Mucosa of descending colon (tissue), 3 donors: Measurements from ENCODE around the gene HSD11B2. TPM values are rescaled to one million over a fixed set of nuclear protein-coding genes. Genes with fewer than 3 reads are reported as not detected.

Source experiments
- ATAC-seq: fragments of 200-7000 bp; cut with Tn5 transposase; one replicate; pipeline ENCODE4 v1.9.1; 2020; ENCODE audit warnings: mild to moderate bottlenecking, moderate library complexity
- DNase-seq, 3 donors: peaks; one replicate each; pipeline ENCODE4 v3.0.0-alpha.2; 2020
- H3K36me3 ChIP-seq: fragments of 200-600 bp; one replicate; pipeline ENCODE4 v1.8.0; 2021; ENCODE audit warnings: low read depth, mild to moderate bottlenecking
- H3K4me1 ChIP-seq: fragments of 200-600 bp; one replicate; pipeline ENCODE4 v1.8.0; 2021; ENCODE audit warnings: low read depth, mild to moderate bottlenecking
- H3K4me3 ChIP-seq: fragments of 200-600 bp; one replicate; pipeline ENCODE4 v1.8.0; 2021; ENCODE audit warnings: mild to moderate bottlenecking
- H3K9me3 ChIP-seq: fragments of 200-600 bp; one replicate; pipeline ENCODE4 v1.8.0; 2021; ENCODE audit warnings: mild to moderate bottlenecking
- intact Hi-C, 2 donors: fragments of 100-400 bp; cut with DNase I in 1 of 2; cut with micrococcal nuclease in 1 of 2; formaldehyde crosslinking; loops; one replicate each; pipeline versions ENCODE4 v1.11.0 to v1.11.1; 2022; cut with DNase I, micrococcal nuclease
- total RNA-seq, 3 donors: library from RNA; stranded (reverse); fragmentation: NEBNext Ultra II Directional in 2 of 3; extraction: Animal tissue kit (Norgen Biotek cat#: 25700) in 2 of 3; gene quantifications; one replicate each; pipeline versions ENCODE4 v1.2.1 to v1.2.4, GENCODE V29; 2021 to 2023
- TF ChIP-seq, protein P1 (sequence below): fragments of 200-600 bp; IDR thresholded peaks from one replicate; pipeline ENCODE4 v1.8.0; 2022; ENCODE audit warnings: antibody characterized with exemption, mild to moderate bottlenecking
- donor health status: DM: no; HTN: no; CAD: no; lungs with moderate emphysema.
- donor health status: DM: no; HTN: no; CAD: no.
- donor health status: DM: no; HTN: yes; CAD: no.

The HSD11B2 gene
- total RNA-seq, 3 donors from 2014 or later, result 322 to 765 (median 646) TPM

DNA sequence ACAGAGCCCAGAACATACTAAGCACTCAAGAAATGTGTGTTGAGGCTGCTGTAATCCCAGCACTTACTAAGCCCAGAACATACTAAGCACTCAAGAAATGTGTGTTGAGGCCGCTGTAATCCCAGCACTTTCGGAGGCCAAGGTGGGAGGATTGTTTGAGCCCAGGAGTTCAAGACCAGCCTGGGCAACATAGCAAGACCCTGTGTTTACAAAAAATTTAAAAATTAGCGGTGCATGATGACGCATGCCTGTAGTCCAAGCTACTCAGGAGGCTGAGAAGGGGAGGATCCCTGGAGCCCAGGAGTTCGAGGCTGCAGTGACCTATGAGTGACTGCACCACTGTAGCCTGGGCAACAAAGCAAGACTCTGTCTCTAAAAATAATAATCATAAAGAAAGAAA, 7.9 kb upstream of the HSD11B2 start:
- ATAC-seq (no peak), DNase-seq (no peak)
- H3K9me3 ChIP-seq, result no peaks in the 10 kb centered on the region
- TF ChIP-seq, protein P1, sequence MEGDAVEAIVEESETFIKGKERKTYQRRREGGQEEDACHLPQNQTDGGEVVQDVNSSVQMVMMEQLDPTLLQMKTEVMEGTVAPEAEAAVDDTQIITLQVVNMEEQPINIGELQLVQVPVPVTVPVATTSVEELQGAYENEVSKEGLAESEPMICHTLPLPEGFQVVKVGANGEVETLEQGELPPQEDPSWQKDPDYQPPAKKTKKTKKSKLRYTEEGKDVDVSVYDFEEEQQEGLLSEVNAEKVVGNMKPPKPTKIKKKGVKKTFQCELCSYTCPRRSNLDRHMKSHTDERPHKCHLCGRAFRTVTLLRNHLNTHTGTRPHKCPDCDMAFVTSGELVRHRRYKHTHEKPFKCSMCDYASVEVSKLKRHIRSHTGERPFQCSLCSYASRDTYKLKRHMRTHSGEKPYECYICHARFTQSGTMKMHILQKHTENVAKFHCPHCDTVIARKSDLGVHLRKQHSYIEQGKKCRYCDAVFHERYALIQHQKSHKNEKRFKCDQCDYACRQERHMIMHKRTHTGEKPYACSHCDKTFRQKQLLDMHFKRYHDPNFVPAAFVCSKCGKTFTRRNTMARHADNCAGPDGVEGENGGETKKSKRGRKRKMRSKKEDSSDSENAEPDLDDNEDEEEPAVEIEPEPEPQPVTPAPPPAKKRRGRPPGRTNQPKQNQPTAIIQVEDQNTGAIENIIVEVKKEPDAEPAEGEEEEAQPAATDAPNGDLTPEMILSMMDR, result no peak
- no peak overlapping the region for H3K4me3 ChIP-seq
- peaks cover 2% of the 10 kb centered on the region for H3K4me1 ChIP-seq
- intact Hi-C loops, result no loop called here
- H3K36me3 ChIP-seq, result no peaks in the 10 kb centered on the region

DNA sequence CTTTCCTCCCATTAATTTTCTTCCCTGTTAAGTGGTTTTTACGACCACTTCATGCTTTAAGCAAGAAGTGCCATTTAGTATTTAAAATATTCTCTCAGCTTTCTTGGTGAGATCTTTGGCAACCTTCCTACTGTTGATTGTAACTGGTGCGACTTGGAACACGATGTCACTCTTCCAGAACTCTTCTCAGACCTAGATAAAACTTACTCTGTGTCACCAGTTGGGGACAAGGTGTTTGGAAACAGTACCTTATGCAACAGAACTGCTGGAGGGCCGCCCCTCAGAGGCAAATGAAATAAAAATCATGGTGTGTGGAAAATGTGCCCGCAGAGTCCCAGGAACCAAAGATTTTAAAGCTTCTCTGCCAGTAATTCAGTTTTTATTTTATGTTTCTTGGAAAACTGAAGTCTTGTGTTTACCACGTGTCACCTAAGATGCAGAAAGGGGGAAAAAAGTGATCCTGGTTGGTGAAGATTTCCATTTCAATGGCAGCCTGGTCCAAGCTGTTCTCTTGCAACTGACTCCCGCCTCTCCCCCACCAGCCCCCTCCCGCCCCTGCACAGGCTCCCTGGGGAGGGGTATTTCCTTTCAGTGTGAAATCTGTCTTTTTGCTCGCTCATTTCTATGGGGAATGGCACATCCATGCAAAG, 7.2 kb upstream of the HSD11B2 start:
- DNase-seq (no peak), ATAC-seq (no peak)
- H3K9me3 ChIP-seq, result no peaks in the 10 kb centered on the region
- no peaks in the 10 kb centered on the region for H3K36me3 ChIP-seq
- TF ChIP-seq, protein P1, result no peak
- no peak overlapping the region for H3K4me3 ChIP-seq
- H3K4me1 ChIP-seq, result peaks cover 9% of the 10 kb centered on the region
- intact Hi-C loops, result no loop called here

DNA sequence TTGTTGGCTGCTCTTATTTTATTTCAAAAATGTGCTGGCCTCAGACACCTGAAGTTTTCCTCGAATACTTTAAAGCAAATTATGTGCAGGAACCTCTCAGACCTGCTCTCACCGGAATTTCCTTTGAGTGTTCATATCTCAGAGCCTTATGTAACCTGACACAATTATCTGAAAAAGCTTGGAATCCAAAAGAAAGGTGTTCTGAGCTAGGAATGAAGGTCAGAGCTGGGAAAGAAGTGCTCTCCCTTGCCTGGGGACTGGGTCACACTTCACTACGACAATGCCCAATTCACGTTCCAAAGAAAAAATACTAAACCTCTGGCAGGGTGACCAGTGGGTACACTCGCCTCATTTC, 6.7 kb upstream of the HSD11B2 start:
- H3K9me3 ChIP-seq, result no peaks in the 10 kb centered on the region
- DNase-seq (no peak), ATAC-seq (no peak)
- H3K36me3 ChIP-seq, result no peaks in the 10 kb centered on the region
- intact Hi-C loops, result no loop called here
- no peak overlapping the region for H3K4me3 ChIP-seq
- H3K4me1 ChIP-seq, result peaks cover 12% of the 10 kb centered on the region
- TF ChIP-seq, protein P1, result no peak

GRCh38 chr16:67425061-67425460, 5.9 kb upstream of the HSD11B2 start:
- no peak overlapping the region for H3K4me3 ChIP-seq
- intact Hi-C loops, result loop anchor here in 1 of 2 donors (5.0 kb wide), 1 partner anchor 37 kb away; no protein-coding TSS in a partner anchor
- H3K4me1 ChIP-seq, result peaks cover 12% of the 10 kb centered on the region
- ATAC-seq (no peak), DNase-seq (no peak)
- no peaks in the 10 kb centered on the region for H3K9me3 ChIP-seq
- no peaks in the 10 kb centered on the region for H3K36me3 ChIP-seq
- TF ChIP-seq, protein P1, result no peak

GRCh38 chr16:67425580-67425979, 5.3 kb upstream of the HSD11B2 start:
- Histone ChIP-seq H3K9me3 (no peaks in the 10 kb centered on the region), H3K36me3 (no peaks in the 10 kb centered on the region), H3K4me1 (peaks cover 12% of the 10 kb centered on the region), H3K4me3 (no peak overlapping the region)
- TF ChIP-seq, protein P1, result no peak
- intact Hi-C loops, result loop anchor here in 1 of 2 donors (5.0 kb wide), 1 partner anchor 37 kb away; no protein-coding TSS in a partner anchor
- ATAC-seq, result no peak
- no peak for DNase-seq
